ENCODE data around the gene IQCK.

GRCh38 chr16:19861811-19862327 lies 143.8 kb downstream of the IQCK start:
- TF ChIP-seq CTCF (IDR thresholded peaks at IDR 0.05; ENCODE audit: low read depth, low read length) (no peak), EZH2phosphoT487 (IDR thresholded peaks at IDR 0.05; ENCODE audit: low read depth) (no peak)
